OCI-LY7 (cell line): ENCODE measurements around the gene SLC16A14.

ENCODE experiments used
- CTCF ChIP-seq: fragments of 200-600 bp; sonication (generic); conservative IDR thresholded peaks from 2 replicates; pipeline ENCODE4 v1.5.1; 2014; ENCODE audit warnings: mild to moderate bottlenecking, antibody characterized with exemption, low read length, moderate library complexity, mixed read lengths
- EZH2phosphoT487 ChIP-seq: fragments of 200-600 bp; sonication (generic); IDR thresholded peaks from 2 replicates; pipeline ENCODE4 v1.6.1; 2018; ENCODE audit warnings: low read depth, borderline replicate concordance, mild to moderate bottlenecking, mixed run types, antibody characterized with exemption, low read length, moderate library complexity, mixed read lengths

GRCh38 chr2:230023313-230023712 is 45.4 kb downstream of the SLC16A14 start:
- TF ChIP-seq CTCF = no peak
- TF ChIP-seq EZH2phosphoT487 = no peak
